PC-3 (cell line): Measurements from ENCODE around the gene IL21R. TPM values are rescaled to one million over a fixed set of nuclear protein-coding genes. Genes with fewer than 3 reads are reported as not detected.

ENCODE experiments used
- ATAC-seq: fragments of 200-7000 bp; cut with Tn5 transposase; 2 replicates; pipeline ENCODE4 v1.9.1; 2020; ENCODE audit warnings: mild to moderate bottlenecking, moderate library complexity
- BruUV-seq: library from RNA; stranded (reverse); fragments of 400-500 nt; replicated peaks from 2 replicates; lab custom pipeline; 2021; lab: Mats Ljungman, UMichigan
- CTCF ChIA-PET: fragments of 300-600 bp; sonication (Branson Sonifier 250); formaldehyde crosslinking; loops from one replicate; lab custom pipeline; 2022; ENCODE audit warnings: antibody characterized with exemption; lab: Charles Lee
- POLR2A ChIA-PET: fragments of 300-600 bp; sonication (Branson Sonifier 250); formaldehyde crosslinking; loops from one replicate; lab custom pipeline; 2022; ENCODE audit warnings: antibody characterized with exemption; ENCODE audit not compliant: unreplicated experiment; lab: Charles Lee
- DNase-seq: peaks from one replicate; pipeline ENCODE4 v3.0.0-alpha.2; 2015
- H2AFZ ChIP-seq: fragments of 300-600 bp; sonication (generic); 2 replicates; pipeline ENCODE4 v1.6.0; 2016; ENCODE audit warnings: antibody characterized with exemption, low read length
- H3F3A ChIP-seq: fragments of 300-600 bp; sonication (generic); one replicate; pipeline ENCODE4 v1.6.0; 2017; ENCODE audit warnings: antibody characterized with exemption, low read length, control low read depth, mild to moderate bottlenecking; ENCODE audit not compliant: unreplicated experiment
- H3K27ac ChIP-seq: fragments of 300-600 bp; sonication (generic); 2 replicates; pipeline ENCODE4 v1.5.1; 2016; ENCODE audit warnings: mild to moderate bottlenecking, low read length
- H3K27me3 ChIP-seq: fragments of 300-600 bp; sonication (generic); 2 replicates; pipeline ENCODE4 v1.6.1; 2016; ENCODE audit warnings: low read length, mixed read lengths
- H3K36me3 ChIP-seq: fragments of 300-600 bp; sonication (generic); 2 replicates; pipeline ENCODE4 v1.6.1; 2016; ENCODE audit warnings: low read depth, mixed run types, low read length, mixed read lengths
- H3K4me1 ChIP-seq: fragments of 300-600 bp; sonication (generic); 2 replicates; pipeline ENCODE4 v1.5.1; 2016; ENCODE audit warnings: low read length; ENCODE audit not compliant: insufficient read depth
- H3K4me2 ChIP-seq: fragments of 300-600 bp; sonication (generic); 2 replicates; pipeline ENCODE4 v1.6.0; 2016; ENCODE audit warnings: low read length
- H3K4me3 ChIP-seq: fragments of 300-600 bp; sonication (generic); 2 replicates; pipeline ENCODE4 v1.5.1; 2016; ENCODE audit warnings: mild to moderate bottlenecking, low read length, mixed read lengths
- H3K79me2 ChIP-seq: fragments of 300-600 bp; sonication (generic); 2 replicates; pipeline ENCODE4 v1.6.1; 2017; ENCODE audit warnings: low read length, mixed read lengths
- H3K9ac ChIP-seq: fragments of 300-600 bp; sonication (generic); 2 replicates; pipeline ENCODE4 v1.6.0; 2016; ENCODE audit warnings: mild to moderate bottlenecking, low read length
- H3K9me2 ChIP-seq: fragments of 300-600 bp; sonication (generic); replicated peaks from 2 replicates; pipeline ENCODE4 v1.6.1; 2016; ENCODE audit warnings: mixed run types, low read length, mixed read lengths
- H3K9me3 ChIP-seq: fragments of 300-600 bp; sonication (generic); 2 replicates; pipeline ENCODE4 v1.6.1; 2016; ENCODE audit warnings: low read length, mixed read lengths
- H4K20me1 ChIP-seq: fragments of 300-600 bp; sonication (generic); 2 replicates; pipeline ENCODE4 v1.6.1; 2016; ENCODE audit warnings: low read length, mixed read lengths
- CTCF ChIP-seq: fragments of 300-600 bp; sonication (generic); conservative IDR thresholded peaks from 2 replicates; pipeline ENCODE4 v1.5.1; 2017; ENCODE audit warnings: antibody characterized with exemption, low read depth, mild to moderate bottlenecking, low read length
- EZH2 ChIP-seq: fragments of 300-600 bp; sonication (generic); IDR thresholded peaks from one replicate; pipeline ENCODE4 v1.6.1; 2017; ENCODE audit warnings: antibody characterized with exemption, mild to moderate bottlenecking, low read length; ENCODE audit not compliant: unreplicated experiment
- EZH2phosphoT487 ChIP-seq: fragments of 300-600 bp; sonication (generic); IDR thresholded peaks from 2 replicates; pipeline ENCODE4 v1.6.1; 2018; ENCODE audit warnings: mild to moderate bottlenecking, antibody characterized with exemption, low read length, borderline replicate concordance
- intact Hi-C: fragments of 100-400 bp; cut with micrococcal nuclease; formaldehyde crosslinking; loops from 2 replicates; pipeline ENCODE4 v1.9.0; 2023
- total RNA-seq: library from RNA; depleted of rRNA; stranded (reverse); fragments of >200 nt; gene quantifications from 2 replicates; pipeline ENCODE4 v1.2.3, GENCODE V29; 2014

The IL21R gene
- total RNA-seq, 1 experiment from 2014 or later: 0.55 TPM

GRCh38 chr16:27495191-27495590, 93.2 kb downstream of the IL21R start:
- Histone ChIP-seq H3K9ac (no peak overlapping the region), H3K36me3 (peaks cover 12% of the 10 kb centered on the region; the same call in 1 of the 2 replicates), H2AFZ (no peak overlapping the region), H3K4me3 (no peak overlapping the region), H3K4me2 (no peak overlapping the region), H3K27me3 (no peaks in the 10 kb centered on the region), H3K9me2 (no peaks in the 10 kb centered on the region), H4K20me1 (no peaks in the 10 kb centered on the region), H3F3A (no peaks in the 10 kb centered on the region), H3K27ac (no peak overlapping the region), H3K4me1 (peaks cover 4% of the 10 kb centered on the region; the same call in 1 of the 2 replicates), H3K9me3 (no peaks in the 10 kb centered on the region), H3K79me2 (no peaks in the 10 kb centered on the region)
- ATAC-seq (no peak), DNase-seq (no peak)
- TF ChIP-seq EZH2phosphoT487: no peak
- no TSS peak for BruUV-seq
- intact Hi-C loops: no loop called here
- CTCF ChIA-PET: no interaction called here
- POLR2A ChIA-PET: no interaction called here

- no peak for DNase-seq
- TF ChIP-seq CTCF: no peak
- no peak for TF ChIP-seq EZH2phosphoT487
- no peak for TF ChIP-seq EZH2
- Histone ChIP-seq H3K9me3 (no peaks in the 10 kb centered on the region), H3K27me3 (no peaks in the 10 kb centered on the region), H3K9me2 (no peaks in the 10 kb centered on the region), H3K4me1 (no peaks in the 10 kb centered on the region), H3K4me2 (no peak overlapping the region), H3K36me3 (peaks cover 19% of the 10 kb centered on the region; the same call in 1 of the 2 replicates), H3K27ac (no peak overlapping the region), H3K4me3 (no peak overlapping the region), H3F3A (no peaks in the 10 kb centered on the region), H2AFZ (no peak overlapping the region), H3K79me2 (no peaks in the 10 kb centered on the region), H4K20me1 (no peaks in the 10 kb centered on the region), H3K9ac (no peak overlapping the region)
- POLR2A ChIA-PET: no interaction called here
- intact Hi-C loops: no loop called here
- no peak for ATAC-seq
- CTCF ChIA-PET: no interaction called here
- no TSS peak for BruUV-seq
These were observed 96.3 kb downstream of the IL21R start for GRCh38 chr16:27498031-27498825.

- no peaks in the 10 kb centered on the region for H3K9me2 ChIP-seq
- no peaks in the 10 kb centered on the region for H4K20me1 ChIP-seq
- ATAC-seq: no peak
- peaks cover 20% of the 10 kb centered on the region; the same call in 1 of the 2 replicates for H3K36me3 ChIP-seq
- DNase-seq: no peak
- TF ChIP-seq EZH2phosphoT487 (no peak), EZH2 (no peak), CTCF (no peak)
- no peaks in the 10 kb centered on the region for H3K27me3 ChIP-seq
- H2AFZ ChIP-seq: no peak overlapping the region
- H3K4me3 ChIP-seq: no peak overlapping the region
- H3F3A ChIP-seq: no peaks in the 10 kb centered on the region
- no peaks in the 10 kb centered on the region for H3K9me3 ChIP-seq
- POLR2A ChIA-PET: no interaction called here
- H3K4me2 ChIP-seq: no peak overlapping the region
- no peak overlapping the region for H3K27ac ChIP-seq
- no peaks in the 10 kb centered on the region for H3K79me2 ChIP-seq
- intact Hi-C loops: no loop called here
- H3K9ac ChIP-seq: no peak overlapping the region
- CTCF ChIA-PET: no interaction called here
- BruUV-seq: no TSS peak
- no peaks in the 10 kb centered on the region for H3K4me1 ChIP-seq
These were observed 97.1 kb downstream of the IL21R start for GRCh38 chr16:27498916-27499658.
